GM12878 (cell line): Measurements from ENCODE around the gene RAPSN. TPM values are rescaled to one million over a fixed set of nuclear protein-coding genes. Genes with fewer than 3 reads are reported as not detected.

Experiments
- ATAC-seq: fragments of 200-7000 bp; cut with Tn5 transposase; 3 replicates; pipeline ENCODE4 v1.9.1; 2020; ENCODE audit warnings: mild to moderate bottlenecking, moderate library complexity
- BruUV-seq: library from RNA; stranded (reverse); fragments of 400-500 nt; replicated peaks from 2 replicates; lab custom pipeline; 2021; lab: Mats Ljungman, UMichigan
- CTCF ChIA-PET: fragments of 300-600 bp; sonication (Branson Sonifier 250); formaldehyde crosslinking; extraction: SDS; loops from one replicate; lab custom pipeline; 2021; ENCODE audit warnings: inconsistent platforms; lab: Yijun Ruan, JAX
- POLR2A ChIA-PET: fragments of 350-600 bp; formaldehyde crosslinking; extraction: SDS; loops from one replicate; lab custom pipeline; 2021; ENCODE audit warnings: inconsistent platforms; lab: Charles Lee
- RAD21 ChIA-PET: fragments of 300-600 bp; sonication (Branson Sonifier 250); formaldehyde crosslinking; loops from one replicate; lab custom pipeline; 2023; ENCODE audit warnings: antibody characterized with exemption; ENCODE audit not compliant: unreplicated experiment; lab: Charles Lee
- SMC1A ChIA-PET: fragments of 300-600 bp; sonication (Branson Sonifier 250); formaldehyde crosslinking; loops from one replicate; lab custom pipeline; 2023; ENCODE audit not compliant: unreplicated experiment, uncharacterized antibody; lab: Charles Lee
- DNase-seq: peaks from one replicate; pipeline ENCODE4 v3.0.0-alpha.2; 2011; ENCODE audit warnings: low read depth, low spot score
- FAIRE-seq: peaks from 3 replicates; lab custom pipeline; 2011; peaks lifted over from hg19 to GRCh38; lab: Jason Lieb, UNC
- H2AFZ ChIP-seq: 2 replicates; pipeline ENCODE4 v1.6.0; 2011; ENCODE audit warnings: low read depth, low read length, control low read depth; ENCODE audit not compliant: control insufficient read depth
- H3K27ac ChIP-seq: 2 replicates; pipeline ENCODE4 v1.5.1; 2011; ENCODE audit warnings: control low read depth; ENCODE audit not compliant: control insufficient read depth, insufficient read depth
- H3K27me3 ChIP-seq, 2 experiments: replicated peaks in 1 of 2; 2 replicates each; pipeline versions ENCODE4 v1.6.0 to v1.6.1; 2011; ENCODE audit warnings: low read length in 1 of 2; ENCODE audit not compliant: control insufficient read depth in 2 of 2, insufficient read depth in 2 of 2
- H3K36me3 ChIP-seq, 2 experiments: 2 replicates each; pipeline ENCODE4 v1.5.1; 2011; ENCODE audit warnings: low read length in 1 of 2; ENCODE audit not compliant: control insufficient read depth in 2 of 2, insufficient read depth in 2 of 2
- H3K4me1 ChIP-seq: 2 replicates; pipeline ENCODE4 v1.6.1; 2011; ENCODE audit warnings: mild to moderate bottlenecking, low read length, moderate library complexity, mixed read lengths; ENCODE audit not compliant: control insufficient read depth, insufficient read depth
- H3K4me2 ChIP-seq: 2 replicates; pipeline ENCODE4 v1.6.0; 2011; ENCODE audit warnings: control low read depth; ENCODE audit not compliant: control insufficient read depth, insufficient read depth
- H3K4me3 ChIP-seq: fragments of 200-600 bp; sonication (generic); 2 replicates; pipeline ENCODE4 v1.5.1; 2016
- H3K79me2 ChIP-seq: 2 replicates; pipeline ENCODE4 v1.6.0; 2011; ENCODE audit warnings: low read length; ENCODE audit not compliant: control insufficient read depth, insufficient read depth
- H3K9ac ChIP-seq: 2 replicates; pipeline ENCODE4 v1.8.0; 2011; ENCODE audit warnings: low read length, control low read depth, mixed read lengths; ENCODE audit not compliant: control insufficient read depth, insufficient read depth
- H3K9me3 ChIP-seq: replicated peaks from 3 replicates; pipeline ENCODE4 v1.5.1; 2011; ENCODE audit warnings: mild to moderate bottlenecking, low read length; ENCODE audit not compliant: control insufficient read depth, insufficient read depth
- H4K20me1 ChIP-seq: 2 replicates; pipeline ENCODE4 v1.6.0; 2011; ENCODE audit not compliant: control insufficient read depth, insufficient read depth
- ASH2L ChIP-seq: fragments of 300-600, 200-600 bp; sonication (generic); IDR thresholded peaks from 2 replicates; pipeline ENCODE4 v1.6.1; 2017; ENCODE audit warnings: low read depth, mild to moderate bottlenecking, borderline replicate concordance
- ATF7 ChIP-seq: fragments of 450-650 bp; IDR thresholded peaks from 2 replicates; pipeline ENCODE4 v1.6.1; 2016; ENCODE audit warnings: low read depth, mild to moderate bottlenecking
- BCL11A ChIP-seq: IDR thresholded peaks from 2 replicates; pipeline ENCODE4 v1.6.1; 2011; ENCODE audit warnings: low read depth, low read length
- EED ChIP-seq: sonication (generic); IDR thresholded peaks from 2 replicates; pipeline ENCODE4 v1.6.1; 2016; ENCODE audit warnings: antibody characterized with exemption, low read depth
- EGR1 ChIP-seq, 2 experiments: IDR thresholded peaks; 1 replicate in 1 of 2; 2 replicates in 1 of 2; pipeline ENCODE4 v1.6.1; 2011 to 2012; ENCODE audit warnings: low read depth in 2 of 2, low read length in 2 of 2, borderline replicate concordance in 1 of 2, mild to moderate bottlenecking in 1 of 2, moderate library complexity in 1 of 2
- RAD51 ChIP-seq: fragments of 450-650 bp; IDR thresholded peaks from 2 replicates; pipeline ENCODE4 v1.6.1; 2016; ENCODE audit warnings: moderate library complexity, mild to moderate bottlenecking, inconsistent platforms
- TCF12 ChIP-seq: IDR thresholded peaks from 2 replicates; pipeline ENCODE4 v1.6.1; 2011; ENCODE audit warnings: low read depth, mild to moderate bottlenecking, low read length
- ZNF217 ChIP-seq: fragments of 450-650 bp; IDR thresholded peaks from 2 replicates; pipeline ENCODE4 v1.6.1; 2017; ENCODE audit warnings: antibody characterized with exemption, mild to moderate bottlenecking
- ZNF24 ChIP-seq: fragments of 450-650 bp; IDR thresholded peaks from 2 replicates; pipeline ENCODE4 v1.6.1; 2017; ENCODE audit warnings: antibody characterized with exemption, mild to moderate bottlenecking
- WGBS: methylation state at CpG from one replicate; pipeline ENCODE4 v1.1.6; 2016; ENCODE audit warnings: low lambda C conversion rate; ENCODE audit not compliant: insufficient replicate concordance, insufficient coverage; ENCODE audit errors: missing lambda C conversion rate; 5-methylcytosine and 5-hydroxymethylcytosine counted together
- in situ Hi-C: fragments of 300-500 bp; cut with MboI; formaldehyde crosslinking; loops from 9 replicates; pipeline ENCODE4 v1.14.3; 2018; ENCODE audit warnings: mixed read lengths
- intact Hi-C: fragments of 100-400 bp; cut with micrococcal nuclease; formaldehyde crosslinking; loops from one replicate; pipeline ENCODE4 v1.14.2; 2022; ENCODE audit not compliant: unreplicated experiment
- polyA plus RNA-seq, 11 experiments: library from polyadenylated mRNA; depleted of rRNA in 4 of 11; unstranded in 6 of 11; stranded (reverse) in 5 of 11; fragments of >200 nt; fragmentation: Nextera tagmentation in 4 of 11; fragmentation: Illumina TruSeq in 1 of 11; extraction: Ambion mirVana in 4 of 11; extraction: Trizol in 1 of 11; gene quantifications; 1 replicate in 1 of 11; 2 replicates in 10 of 11; pipeline versions ENCODE4 v1.2.1 to v1.2.3, GENCODE V29; 2011 to 2016; ENCODE audit warnings: inconsistent platforms in 2 of 11, missing spikeins in 2 of 11, low read depth in 1 of 11
- total RNA-seq, 4 experiments: library from RNA; depleted of rRNA in 3 of 4; stranded (reverse); fragments of >200 nt in 3 of 4; fragmentation: Illumina TruSeq in 1 of 4; extraction: Trizol in 1 of 4; gene quantifications; 2 replicates each; pipeline versions ENCODE4 v1.2.1 to v1.2.3, GENCODE V29; 2013 to 2021
- TF ChIP-seq, protein P1 (sequence below): fragments of 450-650 bp; IDR thresholded peaks from 2 replicates; pipeline ENCODE4 v1.6.1; 2018; ENCODE audit warnings: borderline replicate concordance, mild to moderate bottlenecking; ENCODE audit not compliant: partially characterized antibody
- TF ChIP-seq, protein P2 (sequence below): IDR thresholded peaks from 2 replicates; pipeline ENCODE4 v1.6.1; 2011; ENCODE audit warnings: mild to moderate bottlenecking, low read depth, low read length, moderate library complexity; ENCODE audit not compliant: insufficient replicate concordance
- TF ChIP-seq, protein P3 (sequence below): IDR thresholded peaks from 2 replicates; pipeline ENCODE4 v1.6.1; 2011; ENCODE audit warnings: borderline replicate concordance, low read depth, mild to moderate bottlenecking, moderate library complexity, mixed read lengths, low read length; ENCODE audit not compliant: insufficient read depth; ENCODE audit errors: extremely low read length
- TF ChIP-seq, protein P4 (sequence below), 3 experiments: IDR thresholded peaks in 2 of 3; conservative IDR thresholded peaks in 1 of 3; 2 replicates each; pipeline ENCODE4 v1.5.1; 2011; ENCODE audit warnings: low read depth in 3 of 3, low read length in 3 of 3, mild to moderate bottlenecking in 3 of 3, control low read depth in 2 of 3, moderate library complexity in 2 of 3, inconsistent platforms in 1 of 3, mixed read lengths in 1 of 3; ENCODE audit not compliant: control insufficient read depth in 2 of 3, insufficient read depth in 1 of 3; ENCODE audit errors: extremely low read depth in 1 of 3

The RAPSN gene
- total and polyA plus RNA-seq, 10 of the 15 experiments (the other 5 are each of a cell fraction or from before 2014, with no cell fraction given): 0.08 to 0.23 (median 0.14) TPM; not detected in 6

DNA sequence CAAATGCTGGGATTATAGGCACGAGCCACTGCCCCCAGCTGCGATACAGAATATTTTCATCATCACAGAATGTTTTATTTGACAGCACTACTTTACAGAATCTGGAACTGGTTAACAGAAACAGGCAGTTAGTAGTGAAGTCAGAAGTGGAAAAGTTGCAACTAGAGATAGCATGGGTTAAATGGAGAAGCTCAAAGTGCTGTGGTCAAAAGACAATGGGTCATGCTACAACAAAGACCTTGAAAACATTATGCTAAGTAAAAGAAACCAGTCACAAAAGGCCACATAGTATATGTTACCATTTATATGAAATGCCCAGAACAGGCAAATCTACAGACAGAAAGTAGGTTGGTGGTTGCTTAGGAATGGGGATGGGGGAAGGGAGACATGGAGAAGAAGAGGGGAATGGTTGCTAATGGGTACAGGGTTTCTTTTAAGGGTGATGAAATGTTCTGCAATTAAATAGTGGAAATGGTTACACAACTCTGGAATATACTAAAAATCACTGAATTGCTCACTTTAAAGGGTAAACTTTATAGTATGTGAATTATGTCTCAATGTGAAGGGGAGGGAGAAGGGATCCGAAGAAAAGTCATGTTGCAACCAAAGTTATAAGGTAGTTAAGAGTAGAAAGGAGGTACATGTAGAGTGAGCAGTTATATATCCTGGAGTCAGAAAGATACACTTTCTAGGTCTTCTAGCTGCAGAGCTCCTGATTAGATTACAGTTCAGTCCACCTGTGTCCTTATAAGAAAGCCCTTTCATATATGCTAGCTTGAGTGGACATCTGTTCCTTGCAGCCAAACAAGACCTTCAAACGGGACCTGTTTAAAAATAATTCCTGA lies 46.3 kb upstream of the RAPSN start:
- Histone ChIP-seq H3K9ac (no peak overlapping the region), H3K4me1 (peaks cover 21% of the 10 kb centered on the region), H3K36me3 (peaks cover 2 to 29% of the 10 kb centered on the region in 2 experiments), H3K4me2 (no peak overlapping the region), H3K4me3 (no peak overlapping the region), H4K20me1 (no peaks in the 10 kb centered on the region), H3K27ac (no peak overlapping the region)
- CTCF ChIA-PET: interaction anchor here (1.1 kb wide), 1 partner anchor 30 kb away, joined by 3 read pairs; no protein-coding TSS in a partner anchor
- no peak for DNase-seq
- in situ Hi-C loops: no loop called here
- TF ChIP-seq, protein P1, sequence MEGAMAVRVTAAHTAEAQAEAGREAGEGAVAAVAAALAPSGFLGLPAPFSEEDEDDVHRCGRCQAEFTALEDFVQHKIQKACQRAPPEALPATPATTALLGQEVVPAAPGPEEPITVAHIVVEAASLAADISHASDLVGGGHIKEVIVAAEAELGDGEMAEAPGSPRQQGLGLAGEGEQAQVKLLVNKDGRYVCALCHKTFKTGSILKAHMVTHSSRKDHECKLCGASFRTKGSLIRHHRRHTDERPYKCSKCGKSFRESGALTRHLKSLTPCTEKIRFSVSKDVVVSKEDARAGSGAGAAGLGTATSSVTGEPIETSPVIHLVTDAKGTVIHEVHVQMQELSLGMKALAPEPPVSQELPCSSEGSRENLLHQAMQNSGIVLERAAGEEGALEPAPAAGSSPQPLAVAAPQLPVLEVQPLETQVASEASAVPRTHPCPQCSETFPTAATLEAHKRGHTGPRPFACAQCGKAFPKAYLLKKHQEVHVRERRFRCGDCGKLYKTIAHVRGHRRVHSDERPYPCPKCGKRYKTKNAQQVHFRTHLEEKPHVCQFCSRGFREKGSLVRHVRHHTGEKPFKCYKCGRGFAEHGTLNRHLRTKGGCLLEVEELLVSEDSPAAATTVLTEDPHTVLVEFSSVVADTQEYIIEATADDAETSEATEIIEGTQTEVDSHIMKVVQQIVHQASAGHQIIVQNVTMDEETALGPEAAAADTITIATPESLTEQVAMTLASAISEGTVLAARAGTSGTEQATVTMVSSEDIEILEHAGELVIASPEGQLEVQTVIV: no peak
- TF ChIP-seq BCL11A: no peak
- TF ChIP-seq, protein P2, sequence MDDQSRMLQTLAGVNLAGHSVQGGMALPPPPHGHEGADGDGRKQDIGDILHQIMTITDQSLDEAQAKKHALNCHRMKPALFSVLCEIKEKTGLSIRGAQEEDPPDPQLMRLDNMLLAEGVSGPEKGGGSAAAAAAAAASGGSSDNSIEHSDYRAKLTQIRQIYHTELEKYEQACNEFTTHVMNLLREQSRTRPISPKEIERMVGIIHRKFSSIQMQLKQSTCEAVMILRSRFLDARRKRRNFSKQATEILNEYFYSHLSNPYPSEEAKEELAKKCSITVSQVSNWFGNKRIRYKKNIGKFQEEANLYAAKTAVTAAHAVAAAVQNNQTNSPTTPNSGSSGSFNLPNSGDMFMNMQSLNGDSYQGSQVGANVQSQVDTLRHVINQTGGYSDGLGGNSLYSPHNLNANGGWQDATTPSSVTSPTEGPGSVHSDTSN: no peak
- no peak for TF ChIP-seq ZNF217
- no peak for TF ChIP-seq ASH2L
- no peak for TF ChIP-seq ATF7
- no peak for TF ChIP-seq ZNF24
- no peak for TF ChIP-seq EGR1 (IDR thresholded peaks at IDR 0.05; ENCODE audit: borderline replicate concordance in 1 of 2, low read depth in 2 of 2, low read length in 2 of 2)
- TF ChIP-seq, protein P3, sequence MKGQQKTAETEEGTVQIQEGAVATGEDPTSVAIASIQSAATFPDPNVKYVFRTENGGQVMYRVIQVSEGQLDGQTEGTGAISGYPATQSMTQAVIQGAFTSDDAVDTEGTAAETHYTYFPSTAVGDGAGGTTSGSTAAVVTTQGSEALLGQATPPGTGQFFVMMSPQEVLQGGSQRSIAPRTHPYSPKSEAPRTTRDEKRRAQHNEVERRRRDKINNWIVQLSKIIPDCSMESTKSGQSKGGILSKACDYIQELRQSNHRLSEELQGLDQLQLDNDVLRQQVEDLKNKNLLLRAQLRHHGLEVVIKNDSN: no peak
- TF ChIP-seq, protein P4, sequence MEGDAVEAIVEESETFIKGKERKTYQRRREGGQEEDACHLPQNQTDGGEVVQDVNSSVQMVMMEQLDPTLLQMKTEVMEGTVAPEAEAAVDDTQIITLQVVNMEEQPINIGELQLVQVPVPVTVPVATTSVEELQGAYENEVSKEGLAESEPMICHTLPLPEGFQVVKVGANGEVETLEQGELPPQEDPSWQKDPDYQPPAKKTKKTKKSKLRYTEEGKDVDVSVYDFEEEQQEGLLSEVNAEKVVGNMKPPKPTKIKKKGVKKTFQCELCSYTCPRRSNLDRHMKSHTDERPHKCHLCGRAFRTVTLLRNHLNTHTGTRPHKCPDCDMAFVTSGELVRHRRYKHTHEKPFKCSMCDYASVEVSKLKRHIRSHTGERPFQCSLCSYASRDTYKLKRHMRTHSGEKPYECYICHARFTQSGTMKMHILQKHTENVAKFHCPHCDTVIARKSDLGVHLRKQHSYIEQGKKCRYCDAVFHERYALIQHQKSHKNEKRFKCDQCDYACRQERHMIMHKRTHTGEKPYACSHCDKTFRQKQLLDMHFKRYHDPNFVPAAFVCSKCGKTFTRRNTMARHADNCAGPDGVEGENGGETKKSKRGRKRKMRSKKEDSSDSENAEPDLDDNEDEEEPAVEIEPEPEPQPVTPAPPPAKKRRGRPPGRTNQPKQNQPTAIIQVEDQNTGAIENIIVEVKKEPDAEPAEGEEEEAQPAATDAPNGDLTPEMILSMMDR (IDR thresholded peaks at IDR 0.05 in 2 of 3, conservative IDR thresholded peaks at IDR 0.05 in 1 of 3; ENCODE audit: control insufficient read depth in 2 of 3, extremely low read depth in 1 of 3, insufficient read depth in 1 of 3, low read depth in 3 of 3, low read length in 3 of 3): no peak
- no peak for TF ChIP-seq TCF12
- TF ChIP-seq RAD51: no peak
- no peak for TF ChIP-seq EED
- TF ChIP-seq, all 136 proteins: peak for 0
- ATAC-seq (no peak), FAIRE-seq (no peak)
- H3K27me3 ChIP-seq: no peaks in the 10 kb centered on the region
- no peak overlapping the region for H2AFZ ChIP-seq
- H3K9me3 ChIP-seq: no peaks in the 10 kb centered on the region
- TSS peak; percentile 16 for BruUV-seq
- 80% methylated on average over 4 of the region's 4 CpGs for WGBS
- intact Hi-C loops: no loop called here
- SMC1A ChIA-PET: interaction anchor here (0.8 to 1.6 kb wide), 2 partner anchors 12 to 14 kb away, joined by 4 to 6 read pairs; no protein-coding TSS in a partner anchor
- peaks cover 64% of the 10 kb centered on the region for H3K79me2 ChIP-seq
- POLR2A ChIA-PET: interaction anchor here (0.6 to 0.9 kb wide), 3 partner anchors 14 to 59 kb away, joined by 3 to 4 read pairs (median 3); no protein-coding TSS in a partner anchor
- RAD21 ChIA-PET: interaction anchor here (2.9 kb wide), 1 partner anchor 14 kb away, joined by 6 read pairs; no protein-coding TSS in a partner anchor
